GM06990 (cell line): ENCODE results near the gene SRC.

Experiments
- DNase-seq: peaks from one replicate; pipeline ENCODE4 v3.0.0-alpha.2; 2011; ENCODE audit not compliant: insufficient read length; ENCODE audit errors: extremely low read depth
- H3K27me3 ChIP-seq: replicated peaks from 2 replicates; pipeline ENCODE4 v1.6.0; 2011; ENCODE audit warnings: low read length; ENCODE audit not compliant: control insufficient read depth, insufficient read depth
- H3K36me3 ChIP-seq: 2 replicates; pipeline ENCODE4 v1.5.1; 2011; ENCODE audit warnings: low read length; ENCODE audit not compliant: control insufficient read depth, insufficient read depth
- H3K4me3 ChIP-seq: replicated peaks from 2 replicates; pipeline ENCODE4 v1.5.1; 2011; ENCODE audit warnings: low read depth, mild to moderate bottlenecking, control low read depth, low read length
- TF ChIP-seq, protein P1 (sequence below): IDR thresholded peaks from 2 replicates; pipeline ENCODE4 v1.5.1; 2011; ENCODE audit warnings: low read length, control low read depth, mild to moderate bottlenecking, inconsistent platforms; ENCODE audit not compliant: insufficient read depth, poor library complexity, severe bottlenecking

The SRC gene

GRCh38 chr20:37363221-37364012, 17.5 kb downstream of the SRC start:
- Histone ChIP-seq H3K36me3 (peaks cover 23% of the 10 kb centered on the region), H3K27me3 (no peaks in the 10 kb centered on the region), H3K4me3 (no peak overlapping the region)
- TF ChIP-seq, protein P1, sequence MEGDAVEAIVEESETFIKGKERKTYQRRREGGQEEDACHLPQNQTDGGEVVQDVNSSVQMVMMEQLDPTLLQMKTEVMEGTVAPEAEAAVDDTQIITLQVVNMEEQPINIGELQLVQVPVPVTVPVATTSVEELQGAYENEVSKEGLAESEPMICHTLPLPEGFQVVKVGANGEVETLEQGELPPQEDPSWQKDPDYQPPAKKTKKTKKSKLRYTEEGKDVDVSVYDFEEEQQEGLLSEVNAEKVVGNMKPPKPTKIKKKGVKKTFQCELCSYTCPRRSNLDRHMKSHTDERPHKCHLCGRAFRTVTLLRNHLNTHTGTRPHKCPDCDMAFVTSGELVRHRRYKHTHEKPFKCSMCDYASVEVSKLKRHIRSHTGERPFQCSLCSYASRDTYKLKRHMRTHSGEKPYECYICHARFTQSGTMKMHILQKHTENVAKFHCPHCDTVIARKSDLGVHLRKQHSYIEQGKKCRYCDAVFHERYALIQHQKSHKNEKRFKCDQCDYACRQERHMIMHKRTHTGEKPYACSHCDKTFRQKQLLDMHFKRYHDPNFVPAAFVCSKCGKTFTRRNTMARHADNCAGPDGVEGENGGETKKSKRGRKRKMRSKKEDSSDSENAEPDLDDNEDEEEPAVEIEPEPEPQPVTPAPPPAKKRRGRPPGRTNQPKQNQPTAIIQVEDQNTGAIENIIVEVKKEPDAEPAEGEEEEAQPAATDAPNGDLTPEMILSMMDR = no peak
- DNase-seq = no peak

GRCh38 chr20:37364013-37364926, 18.3 kb downstream of the SRC start:
- no peak for DNase-seq
- H3K4me3 ChIP-seq = no peak overlapping the region
- H3K36me3 ChIP-seq = peaks cover 20% of the 10 kb centered on the region
- TF ChIP-seq, protein P1 = no peak
- no peaks in the 10 kb centered on the region for H3K27me3 ChIP-seq

DNA sequence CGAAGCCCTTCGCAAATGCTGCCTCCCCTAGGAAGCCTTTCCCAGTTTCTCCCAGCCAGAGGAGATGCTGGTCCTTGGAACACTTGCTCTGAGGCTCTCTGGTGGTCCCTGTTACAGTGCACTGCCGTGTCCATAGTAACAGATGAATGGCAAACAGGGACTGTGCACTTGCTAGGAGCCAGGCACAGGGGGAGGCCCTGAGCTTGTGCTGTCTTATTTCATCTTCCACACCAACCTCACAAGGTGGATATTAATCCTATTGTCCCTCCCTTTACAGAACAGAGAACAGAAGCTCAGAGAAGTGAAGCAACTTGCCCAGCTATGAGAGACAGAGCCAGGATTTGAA, 19.0 kb downstream of the SRC start:
- H3K36me3 ChIP-seq = peaks cover 18% of the 10 kb centered on the region
- DNase-seq = no peak

DNA sequence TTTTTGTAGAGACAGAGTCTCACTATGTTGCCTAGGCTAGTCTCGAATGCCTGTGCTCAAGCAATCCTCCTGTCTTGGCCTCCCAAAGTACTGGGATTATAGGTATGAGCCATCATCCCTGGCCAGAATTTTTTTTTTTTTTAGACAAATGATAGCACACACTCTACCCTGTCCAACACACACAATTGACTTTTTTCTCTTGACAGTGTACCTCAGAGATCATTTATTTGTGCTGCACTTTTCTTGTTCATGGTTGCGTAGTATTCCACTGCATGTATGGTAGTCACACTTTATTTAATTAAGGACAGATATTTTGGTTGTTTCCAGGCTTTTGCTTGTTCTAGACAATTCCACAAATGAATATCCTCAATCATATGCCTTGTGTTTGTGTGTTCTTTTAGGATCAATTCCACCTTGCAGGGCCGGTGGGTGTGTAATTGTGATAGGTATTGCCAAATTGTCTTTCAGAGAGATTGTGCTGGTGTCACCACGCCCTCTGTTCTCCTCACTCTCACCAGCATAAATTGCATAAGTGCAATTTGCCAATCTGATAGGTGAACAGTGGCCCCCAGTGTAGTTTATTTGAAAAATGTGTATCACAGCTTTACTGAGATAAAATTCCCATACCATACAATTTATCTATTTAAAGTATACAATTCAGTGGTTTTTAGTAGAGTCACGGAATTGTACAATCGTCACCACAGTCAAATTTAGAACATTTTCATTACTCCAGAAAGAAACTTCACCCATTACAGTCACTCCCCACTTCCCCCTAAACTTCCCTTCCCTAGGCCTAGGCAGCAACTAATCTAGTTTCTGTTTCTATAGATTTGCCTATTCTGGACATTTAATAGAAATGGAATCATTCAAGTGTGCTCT, 20.1 kb downstream of the SRC start:
- TF ChIP-seq, protein P1 = no peak
- no peak overlapping the region; the same call in 1 of the 2 replicates for H3K4me3 ChIP-seq
- peaks cover 17% of the 10 kb centered on the region for H3K36me3 ChIP-seq
- H3K27me3 ChIP-seq = no peaks in the 10 kb centered on the region
- peak; percentile 71 for DNase-seq

More for the DNA sequence above, 19.0 kb downstream of the SRC start:
- no peaks in the 10 kb centered on the region for H3K27me3 ChIP-seq
- TF ChIP-seq, protein P1 = no peak
- no peak overlapping the region for H3K4me3 ChIP-seq

GRCh38 chr20:37366743-37367142, 20.8 kb downstream of the SRC start:
- Histone ChIP-seq H3K36me3 (peaks cover 17% of the 10 kb centered on the region), H3K4me3 (no peak overlapping the region; the same call in 1 of the 2 replicates), H3K27me3 (no peaks in the 10 kb centered on the region)
- TF ChIP-seq, protein P1 = no peak
- no peak for DNase-seq
